ENCODE data around the gene PRKAR2A. TPM values are rescaled to one million over a fixed set of nuclear protein-coding genes. Genes with fewer than 3 reads are reported as not detected.

Gene PRKAR2A
- total and polyA plus RNA-seq, 10 of the 15 experiments (the other 5 are each of a cell fraction or from before 2014, with no cell fraction given), result 9.8 to 46.2 (median 13.2) TPM

DNA sequence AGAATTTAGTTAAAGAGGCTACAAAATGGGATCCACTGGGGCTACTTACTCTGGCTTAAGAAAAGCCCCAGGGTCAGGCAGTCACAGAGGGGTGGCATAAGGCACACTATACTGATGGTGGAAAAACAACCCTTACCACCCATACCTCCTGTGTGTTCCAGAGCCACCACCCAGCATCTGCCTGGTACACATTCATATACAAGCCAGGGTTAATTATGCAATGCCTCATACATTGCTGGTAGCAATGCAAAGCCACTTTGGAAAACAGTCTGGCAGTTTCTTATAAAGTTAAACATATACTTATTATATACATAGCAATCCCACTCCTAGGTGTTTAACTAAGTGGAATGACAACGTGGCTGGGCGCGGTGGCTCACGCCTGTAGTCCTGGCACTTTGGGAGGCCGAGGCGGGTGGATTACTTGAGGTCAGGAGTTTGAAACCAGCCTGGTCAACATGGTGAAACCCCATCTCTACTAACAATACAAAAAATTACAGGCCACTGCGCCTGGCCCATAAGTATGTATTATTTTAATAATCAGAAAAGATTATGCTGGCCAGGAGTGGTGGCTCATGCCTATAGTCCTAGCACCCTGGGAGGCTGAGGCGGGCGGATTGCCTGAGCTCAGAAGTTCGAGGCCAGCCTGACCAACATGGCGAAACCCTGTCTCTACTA, 146.8 kb downstream of the PRKAR2A start:
- 99% methylated on average over 11 of the region's 11 CpGs for WGBS (ENCODE audit: insufficient coverage, insufficient replicate concordance, low lambda C conversion rate, missing lambda C conversion rate)
- FAIRE-seq (no peak), DNase-seq (ENCODE audit: low read depth, low spot score) (no peak), ATAC-seq (no peak)
- POLR2A ChIA-PET, result interaction anchor here (0.6 kb wide), 1 partner anchor 164 kb away, joined by 3 read pairs; no protein-coding TSS in a partner anchor
- no peak overlapping the region for H3K4me3 ChIP-seq
- intact Hi-C loops (cut with micrococcal nuclease; ENCODE audit: unreplicated experiment) (no loop called here), in situ Hi-C loops (cut with MboI) (no loop called here)
- H3K4me2 ChIP-seq (ENCODE audit: control insufficient read depth, insufficient read depth), result no peak overlapping the region
- peaks cover 6% of the 10 kb centered on the region for H4K20me1 ChIP-seq (ENCODE audit: control insufficient read depth, insufficient read depth)
- no peaks in the 10 kb centered on the region for H3K9me3 ChIP-seq (replicated peaks; ENCODE audit: control insufficient read depth, insufficient read depth, low read length)
- RAD21 ChIA-PET (ENCODE audit: unreplicated experiment), result interaction anchor here (1.2 kb wide), 1 partner anchor 39 kb away, joined by 3 read pairs; no protein-coding TSS in a partner anchor
- TF ChIP-seq NFYB (IDR thresholded peaks at IDR 0.05; ENCODE audit: insufficient read depth, low read depth, low read length) (no peak), SMAD5 (IDR thresholded peaks at IDR 0.05; ENCODE audit: low read depth) (no peak), HDAC2 (IDR thresholded peaks at IDR 0.05) (no peak), EED (IDR thresholded peaks at IDR 0.05; ENCODE audit: low read depth) (no peak), RB1 (IDR thresholded peaks at IDR 0.05; ENCODE audit: borderline replicate concordance) (no peak), ZNF384 (IDR thresholded peaks at IDR 0.05; ENCODE audit: borderline replicate concordance, low read depth, low read length) (no peak), IKZF2 (IDR thresholded peaks at IDR 0.05) (no peak), TARDBP (IDR thresholded peaks at IDR 0.05; ENCODE audit: borderline replicate concordance) (no peak), ZBTB4 (CRISPR knock-in tag; IDR thresholded peaks at IDR 0.05) (no peak), NR2F1 (conservative IDR thresholded peaks at IDR 0.05) (no peak)
- no peaks in the 10 kb centered on the region for H3K4me1 ChIP-seq (ENCODE audit: control insufficient read depth, insufficient read depth, low read length)
- no peak overlapping the region for H3K9ac ChIP-seq (ENCODE audit: control insufficient read depth, insufficient read depth, low read length)
- H3K27ac ChIP-seq (ENCODE audit: control insufficient read depth, insufficient read depth), result no peak overlapping the region
- CTCF ChIA-PET, result interaction anchor here (0.7 kb wide), 1 partner anchor 318 kb away, joined by 3 read pairs; the partner anchor contains the start of gene DALRD3
- no TSS peak for BruUV-seq (replicated peaks)
- peaks cover 0 to 21% of the 10 kb centered on the region in 2 experiments for H3K36me3 ChIP-seq (ENCODE audit: control insufficient read depth in 2 of 2, insufficient read depth in 2 of 2, low read length in 1 of 2)
- no peaks in the 10 kb centered on the region for H3K27me3 ChIP-seq (replicated peaks in 1 of 2; ENCODE audit: control insufficient read depth in 2 of 2, insufficient read depth in 2 of 2, low read length in 1 of 2)
- SMC1A ChIA-PET (ENCODE audit: uncharacterized antibody, unreplicated experiment), result no interaction called here
- H2AFZ ChIP-seq (ENCODE audit: control insufficient read depth, low read depth, low read length), result no peak overlapping the region
- peaks cover 61% of the 10 kb centered on the region for H3K79me2 ChIP-seq (ENCODE audit: control insufficient read depth, insufficient read depth, low read length)
